GM12878 (cell line): ENCODE measurements around the gene KIRREL3. TPM values are rescaled to one million over a fixed set of nuclear protein-coding genes. Genes with fewer than 3 reads are reported as not detected.

Experiments used
- ATAC-seq: fragments of 200-7000 bp; cut with Tn5 transposase; 3 replicates; pipeline ENCODE4 v1.9.1; 2020; ENCODE audit warnings: mild to moderate bottlenecking, moderate library complexity
- BruUV-seq: library from RNA; stranded (reverse); fragments of 400-500 nt; replicated peaks from 2 replicates; lab custom pipeline; 2021; lab: Mats Ljungman, UMichigan
- CTCF ChIA-PET: fragments of 300-600 bp; sonication (Branson Sonifier 250); formaldehyde crosslinking; extraction: SDS; loops from one replicate; lab custom pipeline; 2021; ENCODE audit warnings: inconsistent platforms; lab: Yijun Ruan, JAX
- POLR2A ChIA-PET: fragments of 350-600 bp; formaldehyde crosslinking; extraction: SDS; loops from one replicate; lab custom pipeline; 2021; ENCODE audit warnings: inconsistent platforms; lab: Charles Lee
- RAD21 ChIA-PET: fragments of 300-600 bp; sonication (Branson Sonifier 250); formaldehyde crosslinking; loops from one replicate; lab custom pipeline; 2023; ENCODE audit warnings: antibody characterized with exemption; ENCODE audit not compliant: unreplicated experiment; lab: Charles Lee
- SMC1A ChIA-PET: fragments of 300-600 bp; sonication (Branson Sonifier 250); formaldehyde crosslinking; loops from one replicate; lab custom pipeline; 2023; ENCODE audit not compliant: unreplicated experiment, uncharacterized antibody; lab: Charles Lee
- DNase-seq: peaks from one replicate; pipeline ENCODE4 v3.0.0-alpha.2; 2011; ENCODE audit warnings: low read depth, low spot score
- FAIRE-seq: peaks from 3 replicates; lab custom pipeline; 2011; peaks lifted over from hg19 to GRCh38; lab: Jason Lieb, UNC
- H2AFZ ChIP-seq: 2 replicates; pipeline ENCODE4 v1.6.0; 2011; ENCODE audit warnings: low read depth, low read length, control low read depth; ENCODE audit not compliant: control insufficient read depth
- H3K27ac ChIP-seq: 2 replicates; pipeline ENCODE4 v1.5.1; 2011; ENCODE audit warnings: control low read depth; ENCODE audit not compliant: control insufficient read depth, insufficient read depth
- H3K27me3 ChIP-seq, 2 experiments: replicated peaks in 1 of 2; 2 replicates each; pipeline versions ENCODE4 v1.6.0 to v1.6.1; 2011; ENCODE audit warnings: low read length in 1 of 2; ENCODE audit not compliant: control insufficient read depth in 2 of 2, insufficient read depth in 2 of 2
- H3K36me3 ChIP-seq, 2 experiments: 2 replicates each; pipeline ENCODE4 v1.5.1; 2011; ENCODE audit warnings: low read length in 1 of 2; ENCODE audit not compliant: control insufficient read depth in 2 of 2, insufficient read depth in 2 of 2
- H3K4me1 ChIP-seq: 2 replicates; pipeline ENCODE4 v1.6.1; 2011; ENCODE audit warnings: mild to moderate bottlenecking, low read length, moderate library complexity, mixed read lengths; ENCODE audit not compliant: control insufficient read depth, insufficient read depth
- H3K4me2 ChIP-seq: 2 replicates; pipeline ENCODE4 v1.6.0; 2011; ENCODE audit warnings: control low read depth; ENCODE audit not compliant: control insufficient read depth, insufficient read depth
- H3K4me3 ChIP-seq: fragments of 200-600 bp; sonication (generic); 2 replicates; pipeline ENCODE4 v1.5.1; 2016
- H3K79me2 ChIP-seq: 2 replicates; pipeline ENCODE4 v1.6.0; 2011; ENCODE audit warnings: low read length; ENCODE audit not compliant: control insufficient read depth, insufficient read depth
- H3K9ac ChIP-seq: 2 replicates; pipeline ENCODE4 v1.8.0; 2011; ENCODE audit warnings: low read length, control low read depth, mixed read lengths; ENCODE audit not compliant: control insufficient read depth, insufficient read depth
- H3K9me3 ChIP-seq: replicated peaks from 3 replicates; pipeline ENCODE4 v1.5.1; 2011; ENCODE audit warnings: mild to moderate bottlenecking, low read length; ENCODE audit not compliant: control insufficient read depth, insufficient read depth
- H4K20me1 ChIP-seq: 2 replicates; pipeline ENCODE4 v1.6.0; 2011; ENCODE audit not compliant: control insufficient read depth, insufficient read depth
- BCLAF1 ChIP-seq: fragments of 450-650 bp; IDR thresholded peaks from 2 replicates; pipeline ENCODE4 v1.6.1; 2017; ENCODE audit warnings: antibody characterized with exemption, mild to moderate bottlenecking, moderate library complexity
- CHD4 ChIP-seq: fragments of 200-600 bp; sonication (generic); IDR thresholded peaks from 2 replicates; pipeline ENCODE4 v1.6.1; 2016; ENCODE audit warnings: mild to moderate bottlenecking
- E4F1 ChIP-seq: fragments of 450-650 bp; IDR thresholded peaks from 2 replicates; pipeline ENCODE4 v1.6.1; 2018; ENCODE audit warnings: borderline replicate concordance, mild to moderate bottlenecking; ENCODE audit not compliant: partially characterized antibody
- ETV6 ChIP-seq, 2 experiments: fragments of 450-650 bp in 1 of 2; IDR thresholded peaks in 1 of 2; conservative IDR thresholded peaks in 1 of 2; 2 replicates each; pipeline ENCODE4 v1.6.1; 2014; ENCODE audit warnings: antibody characterized with exemption in 1 of 2, borderline replicate concordance in 1 of 2, low read depth in 1 of 2, mild to moderate bottlenecking in 1 of 2, moderate library complexity in 1 of 2
- HDAC6 ChIP-seq: fragments of 200-600 bp; sonication (generic); IDR thresholded peaks from one replicate; pipeline ENCODE4 v1.8.0; 2017; ENCODE audit warnings: antibody characterized with exemption; ENCODE audit not compliant: unreplicated experiment
- POLR2AphosphoS5 ChIP-seq: IDR thresholded peaks from 2 replicates; pipeline ENCODE4 v1.6.1; 2011; ENCODE audit warnings: mild to moderate bottlenecking, low read length, inconsistent platforms
- SMAD5 ChIP-seq: IDR thresholded peaks from 2 replicates; pipeline ENCODE4 v1.6.1; 2016; ENCODE audit warnings: antibody characterized with exemption, low read depth
- SMC3 ChIP-seq: IDR thresholded peaks from 2 replicates; pipeline ENCODE4 v1.6.1; 2011; ENCODE audit warnings: low read length, improper control_type of control experiment, borderline replicate concordance
- STAT1 ChIP-seq: fragments of 450-650 bp; conservative IDR thresholded peaks from 2 replicates; pipeline ENCODE4 v1.6.1; 2014; ENCODE audit warnings: antibody characterized with exemption, mild to moderate bottlenecking
- TCF7 ChIP-seq: IDR thresholded peaks from 2 replicates; pipeline ENCODE4 v1.6.1; 2014; ENCODE audit warnings: antibody characterized with exemption, borderline replicate concordance
- USF1 ChIP-seq: IDR thresholded peaks from 2 replicates; pipeline ENCODE4 v1.6.1; 2011; ENCODE audit warnings: borderline replicate concordance, low read depth, mild to moderate bottlenecking, moderate library complexity, mixed read lengths, low read length; ENCODE audit not compliant: insufficient read depth; ENCODE audit errors: extremely low read length
- WGBS: methylation state at CpG from one replicate; pipeline ENCODE4 v1.1.6; 2016; ENCODE audit warnings: low lambda C conversion rate; ENCODE audit not compliant: insufficient replicate concordance, insufficient coverage; ENCODE audit errors: missing lambda C conversion rate; 5-methylcytosine and 5-hydroxymethylcytosine counted together
- in situ Hi-C: fragments of 300-500 bp; cut with MboI; formaldehyde crosslinking; loops from 9 replicates; pipeline ENCODE4 v1.14.3; 2018; ENCODE audit warnings: mixed read lengths
- intact Hi-C: fragments of 100-400 bp; cut with micrococcal nuclease; formaldehyde crosslinking; loops from one replicate; pipeline ENCODE4 v1.14.2; 2022; ENCODE audit not compliant: unreplicated experiment
- polyA plus RNA-seq, 11 experiments: library from polyadenylated mRNA; depleted of rRNA in 4 of 11; unstranded in 6 of 11; stranded (reverse) in 5 of 11; fragments of >200 nt; fragmentation: Nextera tagmentation in 4 of 11; fragmentation: Illumina TruSeq in 1 of 11; extraction: Ambion mirVana in 4 of 11; extraction: Trizol in 1 of 11; gene quantifications; 1 replicate in 1 of 11; 2 replicates in 10 of 11; pipeline versions ENCODE4 v1.2.1 to v1.2.3, GENCODE V29; 2011 to 2016; ENCODE audit warnings: inconsistent platforms in 2 of 11, missing spikeins in 2 of 11, low read depth in 1 of 11
- total RNA-seq, 4 experiments: library from RNA; depleted of rRNA in 3 of 4; stranded (reverse); fragments of >200 nt in 3 of 4; fragmentation: Illumina TruSeq in 1 of 4; extraction: Trizol in 1 of 4; gene quantifications; 2 replicates each; pipeline versions ENCODE4 v1.2.1 to v1.2.3, GENCODE V29; 2013 to 2021

The KIRREL3 gene
- total and polyA plus RNA-seq, 10 of the 15 experiments (the other 5 are each of a cell fraction or from before 2014, with no cell fraction given), result under 0.01 TPM; not detected in 9

- Histone ChIP-seq H3K79me2 (no peaks in the 10 kb centered on the region), H4K20me1 (no peaks in the 10 kb centered on the region), H3K9me3 (no peaks in the 10 kb centered on the region), H3K27me3 (peaks cover 14 to 28% of the 10 kb centered on the region in 2 experiments), H3K9ac (no peak overlapping the region), H3K36me3 (no peaks in the 10 kb centered on the region), H3K4me1 (no peaks in the 10 kb centered on the region), H3K4me2 (no peak overlapping the region), H3K4me3 (no peak overlapping the region)
- ATAC-seq, result no peak
- CTCF ChIA-PET, result no interaction called here
- RAD21 ChIA-PET, result no interaction called here
- no peak for FAIRE-seq
- SMC1A ChIA-PET, result no interaction called here
- POLR2A ChIA-PET, result no interaction called here
- in situ Hi-C loops (no loop called here), intact Hi-C loops (no loop called here)
- no TSS peak for BruUV-seq
- no peak for DNase-seq
- TF ChIP-seq POLR2AphosphoS5 (no peak), USF1 (no peak), E4F1 (no peak), SMC3 (no peak), SMAD5 (no peak), BCLAF1 (no peak), CHD4 (no peak), TCF7 (no peak), STAT1 (no peak), HDAC6 (no peak), ETV6 (conservative IDR thresholded peaks at IDR 0.05 in 1 of 2, IDR thresholded peaks at IDR 0.05 in 1 of 2; ENCODE audit: borderline replicate concordance in 1 of 2, low read depth in 1 of 2) (no peak)
- TF ChIP-seq, all 136 proteins: peak for 0
- Histone ChIP-seq H2AFZ (no peak overlapping the region), H3K27ac (no peak overlapping the region)
- 0% methylated on average over 5 of the region's 5 CpGs for WGBS
These were observed 3.4 kb downstream of the KIRREL3 start for GRCh38 chr11:126997196-126997595.
